ENCODE measurements around the gene CD63.

CD63 gene

GRCh38 chr12:55703901-55704761 lies 24.7 kb downstream of the CD63 start:
- no peak for DNase-seq

- DNase-seq: no peak
These were observed 25.5 kb downstream of the CD63 start for GRCh38 chr12:55703288-55703687.

GRCh38 chr12:55702861-55703260 lies 25.9 kb downstream of the CD63 start:
- no peak for DNase-seq

- DNase-seq: no peak
These were observed 28.4 kb downstream of the CD63 start for GRCh38 chr12:55700255-55701018.

- DNase-seq: no peak
These were observed 29.2 kb downstream of the CD63 start for GRCh38 chr12:55699471-55700055.

- DNase-seq: no peak
These were observed 29.8 kb downstream of the CD63 start for GRCh38 chr12:55698965-55699364.

GRCh38 chr12:55698241-55698955 lies 30.4 kb downstream of the CD63 start:
- DNase-seq: no peak

GRCh38 chr12:55697686-55698085 lies 31.1 kb downstream of the CD63 start:
- DNase-seq: no peak

- no peak for DNase-seq
These were observed 31.9 kb downstream of the CD63 start for GRCh38 chr12:55696796-55697462.

- DNase-seq: no peak
These were observed 32.7 kb downstream of the CD63 start for GRCh38 chr12:55696141-55696540.

- no peak for DNase-seq
These were observed 33.5 kb downstream of the CD63 start for GRCh38 chr12:55695349-55695748.

- DNase-seq: no peak
These were observed 34.2 kb downstream of the CD63 start for GRCh38 chr12:55694651-55695050.

- no peak for DNase-seq
These were observed 34.7 kb downstream of the CD63 start for GRCh38 chr12:55694188-55694515.

- DNase-seq: no peak
These were observed 35.3 kb downstream of the CD63 start for GRCh38 chr12:55693323-55694187.

- no peak for DNase-seq
These were observed 36.0 kb downstream of the CD63 start for GRCh38 chr12:55692631-55693322.

- DNase-seq: no peak
These were observed 39.8 kb downstream of the CD63 start for GRCh38 chr12:55688716-55689655.

- no peak for DNase-seq
These were observed 41.1 kb downstream of the CD63 start for GRCh38 chr12:55687746-55688145.

GRCh38 chr12:55686366-55687010 lies 42.3 kb downstream of the CD63 start:
- DNase-seq: no peak

GRCh38 chr12:55685671-55686070 lies 43.1 kb downstream of the CD63 start:
- no peak for DNase-seq
